ENCODE results near the gene CLIP3.
"Not testable (repeated sequence)": the region's sequence is repeated elsewhere in the genome, so short reads cannot be mapped to it uniquely, and the experiment has no call there.

Gene CLIP3

DNA sequence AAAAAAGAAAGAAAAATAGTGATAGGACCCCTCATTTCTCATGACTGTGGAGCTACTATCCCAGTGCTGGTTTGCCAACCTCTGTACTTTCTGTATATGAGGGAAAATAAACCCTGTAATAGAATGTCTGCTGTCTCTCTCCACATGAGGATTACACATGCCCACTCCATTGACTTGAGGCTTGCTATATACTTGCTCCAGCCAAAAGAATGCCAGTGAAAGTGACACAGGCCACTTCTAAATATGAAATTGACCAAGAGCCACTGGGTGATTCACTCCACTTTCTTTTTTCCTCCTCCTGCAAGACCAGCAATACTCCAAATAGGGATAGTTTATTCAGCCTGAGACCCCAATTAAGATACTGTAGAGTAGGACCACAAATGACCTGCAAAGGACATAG, 15.2 kb upstream of the CLIP3 start:
- DNase-seq = no peak

DNA sequence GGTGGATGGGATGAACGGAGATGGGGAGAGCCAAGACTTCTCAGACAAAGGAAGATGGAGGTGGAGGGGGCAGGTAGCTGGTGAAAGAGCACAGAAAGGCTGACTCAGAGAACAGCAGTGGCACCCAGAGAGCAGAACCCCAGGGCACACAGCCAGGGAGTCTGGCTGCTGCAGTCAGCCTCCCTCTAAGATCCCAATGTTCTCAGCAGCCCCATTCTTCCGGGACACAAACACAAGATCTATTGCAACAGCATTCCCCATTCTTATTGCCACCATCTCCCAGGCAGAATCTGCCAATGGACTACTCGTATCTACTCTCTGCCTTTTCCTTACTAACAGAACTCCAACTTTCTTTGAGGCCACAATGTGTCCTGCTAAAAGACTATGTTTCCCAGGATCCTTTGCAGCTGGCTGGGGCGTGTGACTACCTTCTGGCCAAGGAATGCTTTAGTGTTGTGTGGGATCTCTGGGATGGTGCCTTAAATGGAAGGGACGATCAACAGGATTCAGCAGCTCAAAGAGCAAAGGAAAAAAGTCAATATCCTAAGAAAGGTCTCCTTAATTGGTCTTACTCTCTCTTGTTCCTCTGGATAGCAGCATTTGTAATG, 13.9 kb upstream of the CLIP3 start:
- no peak for DNase-seq

DNA sequence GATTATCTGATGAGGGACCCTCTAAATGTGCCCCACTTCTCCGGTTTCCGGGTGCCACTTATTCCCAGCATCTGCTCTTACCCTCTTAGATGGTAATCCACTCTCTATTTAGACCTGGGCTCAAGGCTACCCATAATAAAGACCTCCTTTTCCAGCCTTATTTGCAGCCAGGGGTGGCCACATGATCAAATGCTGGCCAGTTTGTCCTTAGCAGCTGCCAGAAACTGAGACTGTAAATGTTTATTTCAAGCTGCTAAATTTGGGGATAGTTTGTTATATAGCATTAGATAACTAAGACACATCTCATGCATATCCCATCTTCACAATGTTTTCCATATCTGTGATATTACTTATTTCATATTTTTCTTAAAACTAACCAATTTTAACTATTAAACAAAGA, 11.3 kb upstream of the CLIP3 start:
- no peak for DNase-seq

DNA sequence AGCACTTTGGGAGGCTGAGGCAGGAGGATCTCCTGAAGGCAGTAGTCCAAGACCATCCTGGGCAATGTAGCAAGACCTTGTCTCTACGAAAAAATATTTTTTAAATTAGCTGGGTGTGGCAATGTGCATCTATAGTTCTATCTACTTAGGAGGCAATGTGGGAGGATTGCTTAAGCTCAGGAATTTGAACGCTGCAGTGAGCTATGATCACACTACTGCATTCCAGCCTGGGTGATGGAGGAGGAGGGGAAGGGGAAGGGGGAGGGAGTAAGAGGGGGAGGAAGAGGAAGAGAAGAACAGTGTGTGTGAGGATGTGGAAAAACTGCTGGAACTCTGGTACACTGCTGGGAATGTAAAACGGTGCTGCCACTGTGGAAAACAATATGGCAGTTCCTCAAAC, 9.2 kb upstream of the CLIP3 start:
- DNase-seq = peak; percentile 94

DNA sequence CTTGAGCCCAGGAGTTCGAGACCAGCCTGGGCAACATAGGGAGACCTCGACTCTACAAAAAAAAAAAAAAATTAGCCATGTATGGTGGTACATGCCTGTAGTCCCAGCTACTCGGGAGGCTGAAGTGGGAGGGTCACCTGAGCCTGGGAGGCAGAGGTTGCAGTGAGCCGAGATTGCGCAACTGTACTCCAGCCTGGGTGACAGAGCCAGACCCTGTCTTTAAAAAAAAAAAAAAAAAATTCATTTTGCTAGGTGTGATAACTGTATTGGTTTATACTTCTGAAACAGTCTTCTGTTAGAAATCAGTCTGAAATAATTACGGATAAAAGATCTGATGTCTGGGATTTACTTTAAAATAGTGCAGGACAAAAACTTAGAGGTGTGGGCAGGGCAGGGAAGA, 8.4 kb upstream of the CLIP3 start:
- not testable (repeated sequence) for DNase-seq

DNA sequence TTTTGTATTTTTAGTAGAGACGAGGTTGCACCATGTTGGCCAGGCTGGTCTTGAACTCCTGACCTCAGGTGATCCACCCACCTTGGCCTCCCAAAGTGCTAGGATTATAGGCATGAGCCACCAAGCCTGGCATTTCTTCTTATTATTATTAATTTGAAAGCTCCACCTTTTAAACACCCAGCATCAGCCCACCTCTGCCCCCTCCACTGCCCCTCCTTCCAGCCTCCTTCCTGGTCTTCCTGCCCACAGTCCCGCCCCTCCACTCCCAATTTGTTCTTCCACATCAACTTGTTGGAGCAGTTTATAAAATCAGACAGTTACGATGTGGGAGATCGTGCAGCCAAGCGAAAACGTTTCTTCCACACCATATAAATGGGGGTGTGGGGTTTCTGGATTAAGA, 7.8 kb upstream of the CLIP3 start:
- DNase-seq = no peak

DNA sequence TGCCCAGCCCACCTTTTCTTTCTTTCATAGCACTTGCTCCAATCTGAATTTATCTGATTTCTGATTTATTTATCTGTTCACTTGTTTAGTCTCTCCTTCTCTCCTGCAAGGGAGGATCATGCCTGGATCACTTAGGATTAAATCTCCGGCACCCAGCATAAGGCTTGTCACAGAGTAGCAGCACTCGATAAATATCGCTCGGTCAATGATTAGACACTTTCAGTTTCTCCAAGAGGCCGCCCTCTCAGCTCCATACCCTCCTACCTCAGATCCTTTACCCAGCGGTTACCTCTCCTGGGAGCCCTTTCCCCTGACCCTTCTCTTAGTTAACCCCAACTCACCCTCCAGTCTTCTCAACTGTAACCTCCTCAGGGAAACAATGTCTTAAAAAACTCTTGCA, 1.4 kb downstream of the CLIP3 start:
- DNase-seq = no peak

DNA sequence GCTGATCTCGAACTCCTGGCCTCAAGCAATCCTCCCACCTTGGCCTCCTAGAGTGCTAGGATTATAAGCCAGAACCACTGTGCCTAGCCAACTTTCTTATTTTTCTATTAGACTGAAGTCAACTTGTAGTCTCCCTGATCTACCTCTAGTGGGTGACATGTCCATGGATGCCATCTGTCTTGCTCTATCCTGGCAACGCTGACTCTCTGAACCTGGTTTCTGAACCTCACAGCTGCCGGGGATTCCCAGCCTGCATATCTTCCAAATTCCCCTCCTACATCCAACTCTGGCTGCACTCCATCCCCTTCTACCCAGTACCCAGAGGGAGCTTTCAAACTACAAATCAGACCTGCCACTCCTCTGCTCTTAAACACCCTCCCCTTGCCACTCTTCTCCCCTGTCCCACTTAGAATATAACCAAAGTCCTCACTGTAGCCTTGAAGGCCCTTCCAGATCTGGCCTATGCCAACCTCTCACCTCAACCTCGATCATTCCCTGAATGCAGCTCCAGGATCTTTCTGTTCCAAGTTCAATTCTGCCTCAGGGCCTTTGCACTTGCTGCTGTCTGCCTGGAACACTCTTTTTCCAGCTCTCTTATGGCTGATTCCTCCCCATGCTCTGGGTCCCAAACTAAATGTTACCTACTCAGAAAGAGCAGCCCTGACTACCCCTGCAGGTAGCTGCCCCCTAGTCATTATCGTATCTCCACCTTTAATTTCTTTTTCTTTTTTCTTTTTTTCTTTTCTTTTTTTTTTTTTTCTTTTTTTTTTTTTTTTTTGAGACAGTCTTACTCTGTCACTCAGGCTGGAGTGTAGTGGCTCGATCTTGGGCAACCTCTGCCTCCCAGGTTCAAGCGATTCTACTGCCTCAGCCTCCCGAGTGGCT, 2.2 kb downstream of the CLIP3 start:
- peak; percentile 28 for DNase-seq

DNA sequence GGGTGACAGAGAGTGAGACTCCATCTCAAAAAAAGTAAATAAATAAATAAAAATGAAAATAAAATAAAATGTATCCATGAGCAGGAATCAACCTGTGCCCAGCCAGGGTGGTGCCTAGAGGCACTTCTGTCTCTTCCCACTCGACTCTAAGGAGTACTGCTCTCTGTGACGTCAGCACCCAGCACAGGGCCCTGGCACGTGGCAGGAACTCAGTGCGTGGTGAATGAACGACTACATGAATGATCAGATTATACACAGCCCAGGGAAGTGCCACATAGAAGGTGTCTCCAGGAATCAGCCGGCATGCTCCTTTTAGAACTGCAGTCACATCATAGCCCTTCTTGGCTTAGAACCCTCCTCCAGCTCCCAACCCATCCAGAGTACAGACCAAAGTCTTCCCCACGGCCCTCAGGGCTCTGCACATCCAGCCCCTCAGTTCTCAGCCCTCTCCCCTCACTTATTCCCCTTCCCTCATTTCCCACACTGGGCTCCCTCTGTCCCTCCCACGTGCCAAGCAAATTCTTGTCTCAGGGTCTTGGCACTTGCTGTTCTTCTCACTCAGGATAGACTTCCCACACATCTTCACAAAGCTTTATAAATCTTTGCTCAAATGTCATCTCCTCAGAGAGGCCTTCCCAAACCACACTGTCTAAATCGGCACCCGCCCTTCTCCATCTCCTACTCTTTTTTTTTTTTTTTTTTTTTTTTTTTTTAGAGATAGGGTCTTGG, 4.2 kb downstream of the CLIP3 start:
- DNase-seq = no peak

DNA sequence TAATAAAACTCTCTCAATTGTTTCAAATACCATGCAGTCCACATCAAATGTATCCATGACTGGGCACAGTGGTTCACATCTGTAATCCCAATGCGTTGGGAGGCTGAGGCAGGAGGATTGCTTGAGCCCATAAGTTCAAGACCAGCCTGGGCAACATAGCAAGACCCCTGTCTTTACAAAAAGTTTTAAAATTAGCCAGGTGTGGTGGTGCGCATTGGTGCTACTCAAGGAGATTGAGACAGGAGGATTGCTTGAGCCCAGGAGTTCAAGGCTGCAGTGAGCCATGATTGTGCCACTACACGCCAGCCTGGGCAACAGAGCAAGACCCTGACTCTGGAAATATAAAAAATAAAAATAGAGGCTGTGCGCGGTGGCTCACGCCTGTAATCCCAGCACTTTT, 5.0 kb downstream of the CLIP3 start:
- no peak for DNase-seq

DNA sequence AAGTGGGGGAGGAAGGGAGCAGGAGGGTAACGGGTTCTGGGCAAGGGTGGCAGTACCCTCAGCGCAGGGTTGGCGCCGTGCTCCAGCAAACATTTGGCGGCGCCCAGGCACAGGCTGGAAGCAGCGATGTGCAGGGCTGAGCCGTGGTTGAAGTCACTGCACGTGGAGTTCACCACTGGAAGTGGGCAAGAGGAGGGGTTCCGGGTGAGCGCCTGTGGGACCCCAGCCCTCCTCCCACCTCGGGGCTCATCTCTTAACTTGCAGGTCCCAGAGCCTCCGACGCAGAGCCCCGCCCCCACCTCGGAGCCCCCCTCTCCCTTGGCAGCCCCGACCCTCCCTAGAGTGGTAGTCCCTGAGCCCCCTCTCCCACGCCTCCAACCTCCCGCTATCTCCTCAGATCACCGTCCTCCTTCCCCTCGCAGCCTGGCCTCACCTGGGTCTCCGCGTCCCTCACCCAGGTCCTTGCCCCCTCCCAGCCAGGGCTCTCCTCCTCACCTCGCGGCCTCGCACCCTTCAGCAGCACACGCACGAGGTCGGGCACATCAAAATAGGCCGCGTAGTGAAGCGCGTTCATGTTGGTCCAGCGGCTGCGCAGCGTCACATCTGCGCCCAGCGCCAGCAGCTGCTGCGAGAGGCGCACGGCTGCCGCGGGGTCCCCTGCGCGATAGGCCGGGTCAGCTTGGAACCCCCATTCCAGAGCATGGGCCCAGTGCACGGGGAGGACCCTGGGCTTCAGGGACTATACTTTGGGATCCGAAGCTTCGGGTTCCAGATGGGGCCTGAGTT, 6.4 kb downstream of the CLIP3 start:
- DNase-seq = no peak

DNA sequence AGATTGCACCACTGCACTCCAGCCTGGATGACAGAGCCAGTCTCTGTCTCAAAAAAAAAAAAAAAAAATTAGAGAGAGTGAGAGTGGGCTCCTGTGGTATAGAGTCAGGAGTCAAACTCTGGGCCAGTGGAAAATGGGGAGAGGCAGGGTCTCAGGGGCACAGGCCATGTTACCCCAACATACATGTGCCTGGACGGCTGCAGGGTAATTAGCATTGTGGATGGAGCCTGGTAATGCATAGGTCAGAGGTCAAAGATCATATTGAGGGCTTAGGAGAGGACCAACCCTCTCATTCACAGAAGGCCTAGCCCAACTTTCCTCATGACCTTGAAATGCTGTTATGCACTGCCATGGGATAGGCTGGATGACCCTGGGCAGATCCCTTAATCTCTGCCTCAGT, 7.1 kb downstream of the CLIP3 start:
- no peak for DNase-seq

DNA sequence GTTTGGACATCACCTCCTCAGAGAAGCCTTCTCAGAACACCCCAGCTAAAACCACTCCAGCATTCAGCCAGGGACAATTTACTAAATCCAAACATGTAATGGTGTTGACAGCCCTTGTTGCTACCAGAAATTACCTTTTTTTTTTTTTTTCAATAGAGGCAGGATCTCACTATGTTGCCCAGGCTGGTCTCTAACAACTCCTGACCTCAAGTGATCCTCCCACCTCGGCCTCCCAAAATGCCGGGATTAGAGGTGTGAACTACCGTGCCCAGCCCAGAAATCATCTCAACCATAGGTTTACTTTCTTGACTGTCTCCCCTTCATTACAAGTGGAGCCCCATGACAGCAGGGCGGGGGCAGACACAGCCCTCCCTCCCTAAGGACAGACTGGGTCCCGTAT, 9.2 kb downstream of the CLIP3 start:
- no peak for DNase-seq

DNA sequence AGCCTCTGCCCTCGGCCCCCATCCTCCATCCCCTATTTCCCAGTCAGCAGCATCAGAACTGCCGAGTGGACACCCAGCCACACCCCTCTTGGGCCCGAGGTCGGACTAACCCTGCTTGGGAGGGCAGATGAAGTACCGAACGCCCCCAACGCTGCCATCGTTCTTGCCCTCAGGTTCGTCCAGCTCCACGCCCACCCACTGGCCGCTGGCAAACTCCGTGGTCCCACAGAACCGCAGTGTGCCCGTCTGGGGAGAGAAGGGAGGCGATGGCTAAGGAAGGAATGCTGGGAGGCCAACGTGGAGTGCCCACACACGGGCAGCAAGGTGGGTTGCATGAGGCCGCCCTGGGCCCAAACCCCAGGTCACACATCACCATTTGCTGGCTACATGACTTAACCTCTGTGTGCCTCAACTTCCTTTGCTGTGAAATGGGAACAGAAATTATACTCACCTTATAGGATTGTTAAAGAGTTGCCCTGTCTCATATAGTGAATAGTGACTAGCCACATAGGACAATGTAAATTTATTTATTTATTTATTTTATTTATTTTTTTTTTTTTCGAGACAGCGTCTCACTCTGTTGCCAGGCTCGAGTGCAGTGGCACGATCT, 13.5 kb downstream of the CLIP3 start:
- DNase-seq = no peak

DNA sequence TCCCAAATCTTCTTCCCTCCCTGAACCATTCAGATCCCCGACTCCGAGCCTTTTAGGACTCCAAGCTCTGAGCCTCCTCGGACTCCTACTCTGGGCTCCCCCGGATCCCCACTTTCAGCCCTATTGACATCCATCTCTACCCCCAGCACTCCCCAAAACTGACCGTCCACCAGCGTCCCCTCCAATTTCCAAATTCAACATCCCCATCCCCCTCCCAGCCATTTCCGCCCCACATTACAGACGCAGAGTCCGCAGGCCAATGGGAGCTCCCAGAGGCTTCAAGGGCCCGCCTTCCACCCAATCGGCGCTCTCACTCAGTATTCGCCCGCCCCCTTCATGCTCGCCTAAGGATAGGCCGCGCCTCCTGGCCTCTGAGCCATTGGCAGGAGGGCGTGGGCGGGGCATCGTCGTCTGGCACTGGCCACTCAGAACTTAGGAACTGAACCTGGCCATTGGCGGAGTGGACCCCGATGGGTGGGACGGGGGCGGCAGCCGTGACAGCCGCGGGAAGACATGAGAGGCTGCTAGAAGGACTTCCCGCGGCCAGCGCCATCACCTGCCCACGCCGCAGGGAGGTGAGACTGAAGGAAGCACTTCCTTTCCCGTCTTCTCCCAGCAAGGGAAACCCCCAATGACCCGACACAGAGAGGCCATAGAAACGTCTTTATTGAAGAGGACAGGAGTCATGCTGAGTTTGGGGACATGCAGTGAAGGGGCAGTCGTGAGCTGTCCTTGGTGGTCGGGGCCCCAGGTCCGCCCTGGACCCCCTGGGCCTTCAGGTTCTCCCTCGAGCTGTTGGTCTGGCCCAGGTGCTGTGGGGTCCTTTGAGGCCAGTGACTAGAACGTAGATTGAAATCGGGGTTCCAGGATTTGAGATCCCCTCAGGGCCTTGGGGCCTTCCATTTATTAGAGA, 18.4 kb downstream of the CLIP3 start, which contains the start of gene ALKBH6:
Gene ALKBH6 (minus strand): TSS at position 202 of the 913 bp plus-strand sequence. CDS start 816 bp downstream, outside the sequence.
- peak; percentile 98 for DNase-seq

DNA sequence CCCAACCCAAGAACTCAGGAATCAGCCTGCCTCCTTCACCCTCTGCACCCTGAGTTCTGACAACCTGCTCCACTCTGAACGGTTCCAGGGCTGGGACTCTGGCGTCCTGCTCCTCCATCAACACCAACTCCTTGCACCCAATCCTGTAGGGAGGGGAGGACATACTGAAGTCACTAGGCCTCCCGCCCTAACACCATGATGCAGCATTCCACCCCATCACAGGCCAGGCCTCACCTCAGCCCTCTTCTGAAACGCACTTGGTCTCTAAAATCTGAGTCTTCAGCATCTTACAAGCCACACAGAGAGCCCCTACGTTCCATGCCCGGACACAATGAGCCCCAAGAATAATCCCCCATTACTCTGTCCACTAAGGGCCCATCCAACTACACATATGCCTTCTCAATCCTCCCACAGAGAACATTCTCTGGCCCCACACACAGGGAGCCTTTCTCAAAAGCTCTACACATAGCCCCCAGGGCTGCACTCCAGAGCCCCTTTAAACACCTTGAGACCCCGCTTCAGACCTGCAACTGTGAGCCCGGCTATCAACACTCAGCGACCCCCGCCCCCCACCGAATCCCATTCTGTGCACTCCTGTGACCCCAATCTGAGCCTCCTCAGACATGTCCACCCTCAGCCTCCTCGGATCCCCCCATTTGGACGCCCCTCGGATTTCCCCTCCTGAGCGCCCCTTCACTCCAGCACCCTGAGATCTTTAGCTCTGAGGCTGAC, 19.2 kb downstream of the CLIP3 start:
- no peak for DNase-seq

DNA sequence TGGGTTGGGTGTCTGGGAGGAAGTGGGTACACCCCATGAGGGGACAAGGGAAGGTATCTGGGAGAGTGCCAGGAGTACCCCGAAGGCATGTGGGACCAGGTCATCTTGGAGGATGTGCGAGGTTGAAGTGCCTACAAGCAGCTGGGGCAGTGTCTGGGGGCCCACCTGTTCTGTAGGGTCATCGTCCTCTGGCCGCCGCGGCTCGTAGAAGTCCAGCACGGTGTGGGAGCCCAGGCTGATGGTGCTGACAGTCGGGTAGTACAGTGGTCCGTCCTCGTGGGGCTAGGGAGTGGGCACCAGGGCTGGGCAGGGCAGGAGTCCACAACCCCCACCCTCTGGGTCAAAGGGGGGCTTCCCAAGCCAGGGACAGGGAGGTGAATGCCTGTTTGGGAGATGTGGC, 22.3 kb downstream of the CLIP3 start:
- DNase-seq = no peak

DNA sequence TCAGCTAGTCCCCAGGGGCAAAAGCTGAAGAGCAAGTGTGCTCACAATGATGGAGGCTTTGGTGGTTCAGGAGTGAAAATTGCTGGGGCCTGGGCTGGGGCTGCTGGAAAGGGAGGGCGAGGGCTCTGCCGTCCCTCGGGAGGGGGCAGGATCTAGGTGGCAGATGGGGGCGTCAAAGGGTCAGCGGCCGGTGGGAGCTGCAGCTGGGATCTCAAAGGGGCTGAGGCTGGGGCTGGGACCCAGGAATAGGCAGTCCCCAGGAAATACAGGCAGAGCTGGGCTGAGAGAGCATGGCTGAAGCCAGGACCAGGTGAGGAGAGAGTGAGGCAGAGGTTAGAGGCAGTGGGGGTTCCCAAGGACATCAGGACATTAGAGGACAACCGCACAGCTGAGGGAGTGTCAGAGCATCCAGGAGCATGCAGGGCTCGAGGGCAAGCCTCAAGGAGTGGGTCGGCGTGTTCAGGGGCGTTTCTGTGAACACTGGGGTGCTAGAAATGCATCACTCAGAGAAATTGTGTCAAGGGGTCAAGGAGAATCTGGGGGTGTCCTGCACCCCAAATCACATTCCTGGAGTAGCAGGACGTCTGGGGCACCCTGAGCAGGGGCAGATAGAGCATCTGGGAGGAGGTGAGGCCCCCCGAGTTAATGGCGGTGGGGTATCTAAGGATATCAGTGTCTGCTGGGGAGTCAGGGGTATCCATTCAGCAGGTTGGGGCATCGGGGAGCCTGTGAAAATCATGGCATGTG, 22.9 kb downstream of the CLIP3 start:
- no peak for DNase-seq

DNA sequence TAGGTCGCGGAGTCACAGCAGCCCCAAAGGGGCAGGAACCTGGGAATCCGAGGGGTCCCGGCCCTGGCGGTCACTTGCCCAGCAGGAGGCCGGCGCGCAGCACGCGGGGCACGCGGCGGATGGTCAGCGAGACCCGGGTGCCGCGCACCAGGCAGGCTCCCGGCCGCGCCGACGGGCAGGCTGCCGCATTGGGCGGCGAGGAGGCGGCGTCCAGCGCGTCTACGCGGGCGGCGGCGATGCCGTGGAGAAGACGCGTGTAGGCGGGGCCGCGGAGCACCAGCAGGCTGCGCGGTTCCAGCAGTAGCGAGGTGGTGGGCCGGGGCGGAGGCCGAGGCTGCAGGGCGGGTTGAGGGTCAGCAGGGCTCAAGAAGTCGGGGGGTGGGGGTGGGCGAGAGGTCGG, 23.5 kb downstream of the CLIP3 start:
- peak; percentile 49 for DNase-seq

Measured in fibroblast of skin of abdomen (primary cell).